ENCODE results near the gene JTB. TPM values are rescaled to one million over a fixed set of nuclear protein-coding genes. Genes with fewer than 3 reads are reported as not detected.

Gene JTB
- total and polyA plus RNA-seq, 9 of the 15 experiments (the other 6 are each of a cell fraction or from before 2014, with no cell fraction given) = 24.7 to 308 (median 151) TPM

DNA sequence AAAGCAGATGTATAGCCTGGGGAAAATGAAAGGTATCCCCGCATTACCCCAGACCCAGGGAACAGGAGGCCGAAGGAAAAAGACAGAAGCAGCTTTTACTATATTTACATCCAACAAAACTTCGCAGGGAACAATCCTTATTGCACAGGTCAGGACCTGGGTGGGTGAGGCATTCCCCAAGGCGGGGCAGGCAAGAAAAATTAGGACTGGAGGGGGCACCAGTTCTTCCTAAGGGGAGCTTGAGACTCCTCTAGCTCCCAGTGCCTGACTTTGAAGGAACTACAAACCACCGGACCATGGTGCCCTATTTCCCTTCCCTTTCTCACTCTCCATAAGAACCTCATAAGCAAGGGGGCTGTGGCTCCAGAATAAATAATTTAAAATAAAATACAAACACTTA lies 48.0 kb downstream of the JTB start:
- Histone ChIP-seq H3K4me1 (replicated peaks in 1 of 2; ENCODE audit: control insufficient read depth in 2 of 2, insufficient read depth in 2 of 2, low read length in 2 of 2) (no peaks in the 10 kb centered on the region; a peak in 3 of 5 replicates), H3K36me3 (ENCODE audit: control insufficient read depth, insufficient read depth, low read length) (peaks cover 42% of the 10 kb centered on the region; the same call in 2 of the 3 replicates), H3K79me2 (ENCODE audit: control insufficient read depth, insufficient read depth, low read length) (no peaks in the 10 kb centered on the region), H3K9me1 (ENCODE audit: control insufficient read depth, insufficient read depth, low read length) (no peaks in the 10 kb centered on the region), H3K9me3 (replicated peaks; ENCODE audit: control insufficient read depth, insufficient read depth, low read depth, low read length) (no peaks in the 10 kb centered on the region), H3K27ac (ENCODE audit: extremely low read depth, low read depth, low read length) (no peak overlapping the region), H3K9ac (ENCODE audit: insufficient read depth in 1 of 2, low read depth in 2 of 2, low read length in 2 of 2) (no peak overlapping the region), H2AFZ (ENCODE audit: low read depth, low read length) (no peak overlapping the region), H3K4me2 (ENCODE audit: insufficient read depth, low read length) (no peak overlapping the region), H3K27me3 (ENCODE audit: control insufficient read depth in 2 of 2, insufficient read depth in 2 of 2, low read length in 2 of 2) (no peaks in the 10 kb centered on the region), H4K20me1 (replicated peaks; ENCODE audit: control insufficient read depth, insufficient read depth, low read length) (no peaks in the 10 kb centered on the region), H3K4me3 (no peak overlapping the region)
- DNase-seq (ENCODE audit: extremely low read depth in 1 of 4, low spot score in 3 of 4) (no peak), FAIRE-seq (no peak), ATAC-seq (no peak)
- ChIA-PET POLR2A (interaction anchor here (1.0 to 1.6 kb wide), 3 partner anchors 10 to 48 kb away, joined by 3 to 8 read pairs (median 5); partner anchors contain the start of gene JTB), CTCF (ENCODE audit: low intra/inter-chr PET ratio) (no interaction called here)
- intact Hi-C loops (cut with micrococcal nuclease) (no loop called here), in situ Hi-C loops (cut with MboI) (no loop called here)
- BruUV-seq (replicated peaks) = no TSS peak
- 78% methylated on average over 5 of the region's 5 CpGs for WGBS (ENCODE audit: insufficient coverage, low coverage, missing lambda C conversion rate)
- TF ChIP-seq RCOR1 (IDR thresholded peaks at IDR 0.05; ENCODE audit: borderline replicate concordance in 1 of 2, low read depth in 2 of 2, low read length in 2 of 2) (no peak), ZNF57 (CRISPR knock-in tag; IDR thresholded peaks at IDR 0.05) (no peak), SIX5 (IDR thresholded peaks at IDR 0.05; ENCODE audit: borderline replicate concordance in 1 of 2, insufficient read depth in 1 of 2, low read depth in 1 of 2, low read length in 2 of 2) (no peak), STAT5B (CRISPR knock-in tag; IDR thresholded peaks at IDR 0.05) (no peak)
- TF ChIP-seq, protein P1, sequence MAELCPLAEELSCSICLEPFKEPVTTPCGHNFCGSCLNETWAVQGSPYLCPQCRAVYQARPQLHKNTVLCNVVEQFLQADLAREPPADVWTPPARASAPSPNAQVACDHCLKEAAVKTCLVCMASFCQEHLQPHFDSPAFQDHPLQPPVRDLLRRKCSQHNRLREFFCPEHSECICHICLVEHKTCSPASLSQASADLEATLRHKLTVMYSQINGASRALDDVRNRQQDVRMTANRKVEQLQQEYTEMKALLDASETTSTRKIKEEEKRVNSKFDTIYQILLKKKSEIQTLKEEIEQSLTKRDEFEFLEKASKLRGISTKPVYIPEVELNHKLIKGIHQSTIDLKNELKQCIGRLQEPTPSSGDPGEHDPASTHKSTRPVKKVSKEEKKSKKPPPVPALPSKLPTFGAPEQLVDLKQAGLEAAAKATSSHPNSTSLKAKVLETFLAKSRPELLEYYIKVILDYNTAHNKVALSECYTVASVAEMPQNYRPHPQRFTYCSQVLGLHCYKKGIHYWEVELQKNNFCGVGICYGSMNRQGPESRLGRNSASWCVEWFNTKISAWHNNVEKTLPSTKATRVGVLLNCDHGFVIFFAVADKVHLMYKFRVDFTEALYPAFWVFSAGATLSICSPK (IDR thresholded peaks at IDR 0.05; ENCODE audit: borderline replicate concordance) = no peak
